Measurements from ENCODE around the gene TOPORS. TPM values are rescaled to one million over a fixed set of nuclear protein-coding genes. Genes with fewer than 3 reads are reported as not detected.
"Not testable (repeated sequence)": the region's sequence is repeated elsewhere in the genome, so short reads cannot be mapped to it uniquely, and the experiment has no call there.

TOPORS gene
- total RNA-seq, 1 donor from 2014 or later: 19.1 TPM

DNA sequence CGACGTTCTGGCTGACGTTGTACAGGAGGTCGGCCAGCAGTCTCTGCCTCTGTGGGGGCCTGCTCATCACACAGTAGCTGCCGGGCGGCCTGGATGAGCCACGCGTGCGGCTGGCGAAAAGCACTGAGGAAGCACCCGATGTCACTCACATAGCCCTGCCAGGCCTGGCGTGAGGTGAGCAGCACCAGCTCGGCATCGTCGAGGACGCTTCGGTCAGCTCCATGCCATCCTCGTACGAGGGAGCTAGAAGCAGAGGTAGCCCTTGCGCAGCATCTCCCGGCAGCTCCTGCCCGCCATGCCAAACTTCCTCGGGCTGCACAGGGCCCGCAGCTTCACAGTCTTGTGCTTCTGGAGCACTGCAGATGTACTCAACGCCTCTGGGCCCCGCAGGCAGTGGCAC lies 14.4 kb upstream of the TOPORS start:
- no peak for DNase-seq (ENCODE audit: extremely low read depth, low read depth, low spot score)

DNA sequence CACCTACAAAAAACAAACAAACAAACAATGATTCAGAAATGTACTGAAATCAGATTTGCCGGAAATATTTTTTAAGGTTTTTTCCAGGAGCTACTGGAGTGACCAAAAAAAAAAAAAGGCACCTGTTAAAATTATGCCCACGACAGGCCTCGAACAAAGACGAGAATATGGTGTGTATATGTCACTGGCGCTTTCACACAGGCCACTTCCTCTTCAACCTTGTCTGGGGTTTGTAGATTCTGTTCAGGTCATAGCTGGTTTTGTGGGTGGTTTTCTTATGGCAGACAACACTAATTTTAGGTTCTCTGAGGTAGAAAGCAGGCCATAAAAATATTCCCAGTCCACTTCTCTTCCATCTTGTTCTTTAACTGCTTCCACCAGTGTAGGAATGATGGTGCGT lies 13.6 kb upstream of the TOPORS start:
- no peak for DNase-seq (ENCODE audit: extremely low read depth, low read depth, low spot score)

DNA sequence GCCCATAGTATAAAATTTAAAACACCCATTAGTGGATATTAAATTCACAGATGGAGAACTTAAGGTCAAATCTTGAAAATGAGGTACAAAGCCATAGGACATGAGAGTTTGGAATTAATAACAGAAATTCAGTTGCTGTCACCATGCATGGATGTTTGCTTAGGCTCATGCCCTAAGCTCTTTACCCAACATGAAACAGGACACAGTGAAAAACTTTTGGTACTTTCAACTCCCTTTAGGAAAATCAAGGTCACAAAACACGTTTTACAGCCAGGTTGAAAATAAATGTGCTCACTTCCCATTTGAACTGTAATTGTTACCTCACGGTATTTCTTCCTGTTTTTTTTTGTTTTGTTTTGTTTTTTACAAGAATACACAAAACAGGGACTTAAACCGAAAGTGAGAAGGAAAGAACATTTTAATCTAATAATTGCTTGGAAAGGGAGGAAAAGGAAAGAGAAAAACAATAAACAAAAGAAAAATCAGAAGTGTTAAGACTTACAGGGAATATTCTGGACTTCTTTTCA lies 6.1 kb upstream of the TOPORS start:
- DNase-seq (ENCODE audit: extremely low read depth, low read depth, low spot score): no peak

DNA sequence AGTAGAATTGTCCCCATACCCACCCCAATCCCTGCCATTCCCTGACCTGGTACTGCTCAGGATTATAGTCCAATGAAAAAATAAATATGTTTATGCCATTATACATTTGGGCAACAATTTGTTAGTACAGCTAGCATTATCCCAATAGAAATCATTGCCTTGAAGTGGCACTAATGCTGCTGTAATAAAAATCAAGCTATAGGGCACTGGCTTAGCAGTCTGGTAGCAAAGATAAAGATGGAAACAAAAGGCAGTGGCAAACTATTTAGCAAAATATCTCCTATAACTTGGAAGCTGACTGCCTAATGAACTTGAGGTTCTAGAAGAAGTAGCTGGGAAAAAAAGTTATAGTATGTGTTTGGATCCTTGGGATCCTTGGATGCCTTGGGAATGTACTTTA lies 2.2 kb upstream of the TOPORS start:
- no peak for DNase-seq (ENCODE audit: extremely low read depth, low read depth, low spot score)

DNA sequence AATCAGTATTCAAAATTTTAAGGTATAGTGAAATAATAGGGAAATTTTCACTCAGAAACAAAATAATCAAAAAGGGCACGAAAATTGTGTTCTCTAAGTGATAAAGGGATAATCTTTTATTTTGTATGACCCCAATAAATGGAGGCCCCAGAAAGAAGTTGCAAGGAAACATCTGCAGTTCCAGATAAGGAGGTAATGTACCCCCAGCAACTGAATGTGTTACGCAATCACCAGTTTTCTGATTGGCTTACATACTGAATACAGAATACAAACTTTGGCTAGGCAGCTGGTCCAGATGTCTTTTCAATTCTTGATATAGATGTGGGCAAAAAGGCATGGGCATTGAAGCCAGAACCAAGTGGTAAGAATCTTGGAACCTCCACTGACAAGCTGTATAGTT lies 1.7 kb upstream of the TOPORS start:
- DNase-seq (ENCODE audit: extremely low read depth, low read depth, low spot score): no peak

DNA sequence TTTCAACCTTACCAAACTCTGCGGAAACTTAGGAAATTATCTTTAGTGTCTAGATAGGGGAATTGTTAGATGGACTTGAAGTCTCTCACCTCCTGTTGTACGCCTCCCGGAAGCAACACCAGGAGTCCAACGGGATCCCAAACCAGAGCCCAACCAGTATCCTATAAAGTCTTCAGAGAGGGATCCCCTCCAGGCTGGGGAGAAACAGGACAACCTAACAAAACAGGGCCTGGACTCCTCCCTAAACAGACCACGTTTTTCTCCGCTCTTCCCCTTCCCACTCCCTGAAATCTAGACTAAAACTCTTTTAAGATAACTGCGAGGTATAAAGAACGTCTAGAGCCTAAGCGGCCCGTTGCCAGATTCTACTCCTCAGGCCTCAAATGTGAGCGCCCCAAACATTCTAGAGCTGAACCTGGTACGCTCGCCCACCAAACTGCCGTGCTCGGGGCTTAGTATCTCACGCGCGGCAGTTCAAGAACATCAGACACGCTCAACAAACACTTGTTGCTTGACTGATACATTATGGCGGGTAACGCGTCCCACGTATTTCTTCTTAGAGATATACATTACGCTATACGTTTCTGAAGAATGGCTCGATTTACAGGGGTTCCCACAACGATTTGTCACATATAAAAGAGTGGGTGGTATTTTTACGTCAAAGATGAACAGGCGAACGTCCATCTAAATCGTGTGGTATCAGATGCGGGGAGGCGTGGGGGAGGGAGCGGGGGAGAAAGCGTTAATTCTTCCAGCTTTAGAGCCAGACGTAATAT lies 922 bp downstream of the TOPORS start:
- no peak for DNase-seq (ENCODE audit: extremely low read depth, low read depth, low spot score)

DNA sequence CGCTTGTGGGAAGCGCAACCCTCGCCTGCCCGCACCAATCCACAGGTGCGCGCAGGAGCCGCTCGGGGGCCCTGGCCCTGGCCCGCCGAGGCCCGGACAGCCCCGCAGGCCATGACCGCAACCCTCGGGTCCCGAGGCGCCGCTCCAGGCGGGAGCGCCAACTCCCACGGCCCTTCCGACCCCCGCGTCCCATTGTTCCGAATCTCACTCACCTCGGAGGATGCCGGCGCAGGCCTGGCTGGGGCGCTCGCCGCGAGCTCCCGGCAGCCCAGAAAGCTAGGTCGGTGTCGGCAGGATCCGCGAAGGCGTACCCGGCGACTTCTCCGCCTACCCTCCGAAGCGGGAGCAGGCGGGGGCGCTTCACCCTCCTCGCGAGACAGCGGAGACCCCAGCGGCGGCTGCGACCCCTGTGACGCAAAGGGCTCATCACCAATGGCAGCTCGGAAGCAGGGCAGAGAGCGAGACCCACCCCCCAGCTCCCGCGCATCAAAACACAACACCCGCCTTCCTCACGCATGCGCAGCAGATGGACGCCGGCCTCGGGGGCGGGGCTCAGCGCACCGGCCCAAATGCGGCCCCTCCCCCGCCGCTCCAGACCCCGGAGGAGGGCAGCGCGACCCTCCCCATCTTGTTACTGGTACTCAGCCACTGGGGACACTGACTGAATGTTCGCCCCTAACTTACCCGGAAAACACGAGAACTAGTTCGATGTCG lies 1.7 kb downstream of the TOPORS start:
- no peak for DNase-seq (ENCODE audit: extremely low read depth, low read depth, low spot score)

DNA sequence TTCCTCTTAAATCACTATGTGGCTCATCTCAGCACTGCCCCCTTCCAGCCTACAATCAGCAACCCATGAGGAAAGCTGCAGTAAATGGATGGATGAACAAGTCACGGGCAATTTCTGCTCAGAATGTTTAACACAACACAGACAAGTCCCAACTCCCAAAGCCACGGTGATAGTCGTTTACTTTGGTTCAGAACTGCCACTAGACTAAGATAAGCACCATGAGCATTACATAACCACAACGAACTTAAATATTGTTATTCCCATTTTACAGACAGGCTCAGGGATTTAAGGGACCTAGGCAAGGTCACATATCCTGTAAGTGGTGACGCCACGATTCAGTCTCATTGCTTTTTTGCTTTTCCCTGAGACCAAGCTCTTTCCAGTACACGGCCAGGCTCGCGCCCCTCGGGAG lies 2.2 kb downstream of the TOPORS start:
- no peak for DNase-seq (ENCODE audit: extremely low read depth, low read depth, low spot score)

DNA sequence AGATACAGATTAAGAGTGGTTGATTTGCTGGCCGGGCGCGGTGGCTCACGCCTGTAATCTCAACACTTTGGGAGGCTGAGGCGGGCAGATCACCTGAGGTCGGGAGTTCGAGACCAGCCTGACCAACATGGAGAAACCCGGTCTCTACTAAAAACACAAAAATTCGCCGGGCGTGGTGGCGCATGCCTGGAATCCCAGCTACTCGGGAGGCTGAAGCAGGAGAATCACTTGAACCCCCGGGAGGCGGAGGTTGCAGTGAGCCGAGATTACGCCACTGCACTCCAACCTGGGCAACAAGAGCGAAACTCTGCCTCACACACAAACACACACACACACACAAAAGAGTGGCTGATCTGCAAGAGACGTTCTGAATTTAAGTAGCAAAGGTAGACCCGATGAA lies 4.2 kb downstream of the TOPORS start:
- not testable (repeated sequence) for DNase-seq (ENCODE audit: extremely low read depth, low read depth, low spot score)

DNA sequence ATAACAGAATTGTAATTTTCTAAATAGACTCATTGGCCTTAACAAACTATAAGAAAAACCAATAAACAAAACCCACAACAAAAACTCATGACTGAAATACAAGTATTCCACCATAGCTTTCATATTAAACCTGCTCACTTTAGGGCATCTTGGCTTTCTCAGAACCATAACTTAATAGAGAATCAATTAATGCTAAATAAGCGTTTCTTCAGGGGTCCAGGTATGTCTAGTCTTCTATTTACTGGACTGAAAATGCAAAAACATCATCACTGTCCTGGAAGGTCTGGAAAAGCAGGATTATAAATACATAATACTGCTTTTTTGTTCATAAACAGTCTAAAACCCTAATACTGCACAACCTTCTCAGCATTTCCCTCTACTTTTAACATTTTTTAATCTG lies 6.5 kb downstream of the TOPORS start:
- DNase-seq (ENCODE audit: extremely low read depth, low read depth, low spot score): no peak

DNA sequence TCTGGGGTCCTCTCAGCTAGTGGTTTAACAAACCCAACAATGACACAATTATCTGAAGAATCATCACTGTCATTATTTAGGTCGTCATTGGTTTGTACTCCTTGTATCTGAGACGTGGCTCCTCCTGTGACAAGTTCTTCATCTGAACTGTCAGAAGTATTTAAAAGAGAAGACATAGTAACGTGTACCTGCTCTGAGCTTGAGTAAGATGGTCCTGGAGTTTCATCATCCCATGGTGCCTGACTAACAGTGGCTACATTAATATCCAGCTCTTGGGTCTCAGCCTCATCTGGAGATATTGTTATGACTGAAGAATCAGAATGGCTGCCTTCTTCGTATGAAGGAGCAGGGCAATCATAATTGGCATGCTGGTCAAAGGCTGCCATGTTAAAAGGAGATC lies 9.3 kb downstream of the TOPORS start:
- DNase-seq (ENCODE audit: extremely low read depth, low read depth, low spot score): no peak

DNA sequence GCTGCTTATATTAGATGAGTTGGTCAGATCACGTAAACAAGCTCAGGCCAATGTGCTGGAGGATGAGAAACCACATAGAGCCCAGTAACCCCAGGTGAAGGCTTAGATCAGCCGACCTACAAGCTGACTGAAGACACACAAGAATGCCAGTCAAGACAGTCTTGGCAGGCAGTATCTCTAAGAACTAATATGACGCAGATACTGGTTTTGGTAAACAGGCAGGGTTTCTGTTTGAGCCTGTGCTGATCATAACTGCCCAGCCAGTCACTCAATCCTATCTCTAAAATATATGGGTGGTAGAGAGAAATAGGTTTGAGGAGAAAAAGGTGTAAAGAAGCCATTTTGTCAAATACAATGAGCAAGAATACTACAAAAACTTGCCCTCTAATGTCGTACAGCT lies 18.6 kb downstream of the TOPORS start:
- no peak for DNase-seq (ENCODE audit: extremely low read depth, low read depth, low spot score)

DNA sequence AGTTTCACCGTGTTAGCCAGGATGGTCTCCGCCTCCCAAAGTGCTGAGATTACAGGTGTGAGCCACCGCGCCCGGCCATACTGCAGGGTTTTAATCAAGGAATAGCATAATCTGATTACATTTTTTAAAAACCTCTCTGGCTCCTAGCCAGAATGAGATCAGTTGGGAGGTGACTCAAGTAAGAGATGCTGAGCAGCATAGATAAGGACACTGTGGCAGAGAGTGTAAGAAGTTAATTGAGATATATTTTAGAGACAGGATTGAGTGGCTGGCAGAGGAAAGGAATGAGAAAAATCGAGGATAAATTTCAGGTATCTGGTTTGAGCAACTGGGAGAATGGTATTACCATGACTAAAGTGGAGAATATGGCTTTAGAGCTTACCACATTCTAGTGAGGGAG lies 19.1 kb downstream of the TOPORS start:
- no peak for DNase-seq (ENCODE audit: extremely low read depth, low read depth, low spot score)

DNA sequence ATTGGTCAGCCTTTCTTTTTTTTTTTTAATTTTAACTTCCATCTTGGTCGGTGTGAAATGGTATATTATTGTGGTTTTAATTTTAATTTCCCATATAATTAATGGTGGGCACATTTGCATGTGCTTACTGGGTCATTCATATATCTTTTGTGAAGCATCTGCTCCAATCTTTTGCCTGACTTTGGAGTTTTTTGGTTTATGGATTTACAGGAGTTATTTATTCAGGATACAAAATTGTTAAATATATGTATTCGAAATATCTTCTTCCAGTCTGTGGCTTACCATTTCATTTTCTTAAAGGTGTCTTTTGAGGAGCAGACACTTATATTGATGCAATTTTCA lies 25.7 kb downstream of the TOPORS start:
- DNase-seq (ENCODE audit: extremely low read depth, low read depth, low spot score): no peak

DNA sequence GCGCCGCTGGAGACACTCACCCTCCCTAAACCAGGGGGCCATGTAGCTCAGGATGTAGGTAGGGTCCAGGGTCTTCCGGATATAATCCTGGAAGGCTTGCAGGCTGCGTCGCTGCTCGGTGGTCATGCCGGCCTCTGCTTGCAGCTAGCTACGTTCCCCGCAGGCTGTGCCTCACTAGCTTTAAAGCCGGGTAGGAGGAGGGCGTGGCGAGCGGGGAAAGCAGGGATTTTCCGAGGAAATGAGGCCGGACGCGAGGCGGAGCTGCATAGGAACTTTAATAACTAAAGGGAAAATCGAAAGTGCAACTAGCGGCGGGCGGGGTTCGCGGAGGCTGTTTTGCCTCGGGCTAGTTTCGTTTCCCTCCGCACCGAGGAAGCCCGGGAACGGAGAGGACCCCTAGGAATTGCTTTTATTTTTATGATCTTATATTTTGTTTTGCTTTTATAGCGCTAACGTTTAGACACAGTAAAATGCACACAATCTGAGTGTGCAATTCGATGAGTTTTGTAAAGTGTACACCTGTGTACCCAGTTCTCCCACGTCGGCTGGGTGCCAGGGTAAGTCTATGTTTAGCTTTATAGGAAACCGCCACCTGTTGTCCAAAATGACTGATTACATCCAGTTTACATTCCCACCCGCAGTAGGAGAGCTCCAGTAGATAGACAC lies 26.2 kb downstream of the TOPORS start, which contains the start of gene RIGI:
RIGI (minus strand) TSS at position 156 of the 666 bp plus-strand sequence; CDS start at position 126, 30 bp downstream.
- DNase-seq (ENCODE audit: extremely low read depth, low read depth, low spot score): peak; percentile 76

DNA sequence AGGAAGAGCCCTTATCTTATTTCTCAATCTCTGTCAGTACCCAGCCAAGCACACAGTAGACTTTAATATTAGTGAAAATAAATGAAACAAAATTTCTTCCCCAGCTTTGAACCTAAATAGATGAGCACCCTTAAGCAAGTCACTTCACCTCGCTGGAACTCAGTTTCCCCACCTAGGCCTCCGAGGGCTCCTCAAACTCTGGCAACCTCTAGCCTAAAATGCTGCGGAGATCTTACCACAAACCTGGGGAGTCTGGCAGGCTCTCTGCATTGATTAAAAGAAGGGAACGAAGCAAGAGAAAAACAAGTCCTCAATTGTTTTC lies 26.7 kb downstream of the TOPORS start:
- no peak for DNase-seq (ENCODE audit: extremely low read depth, low read depth, low spot score)

DNA sequence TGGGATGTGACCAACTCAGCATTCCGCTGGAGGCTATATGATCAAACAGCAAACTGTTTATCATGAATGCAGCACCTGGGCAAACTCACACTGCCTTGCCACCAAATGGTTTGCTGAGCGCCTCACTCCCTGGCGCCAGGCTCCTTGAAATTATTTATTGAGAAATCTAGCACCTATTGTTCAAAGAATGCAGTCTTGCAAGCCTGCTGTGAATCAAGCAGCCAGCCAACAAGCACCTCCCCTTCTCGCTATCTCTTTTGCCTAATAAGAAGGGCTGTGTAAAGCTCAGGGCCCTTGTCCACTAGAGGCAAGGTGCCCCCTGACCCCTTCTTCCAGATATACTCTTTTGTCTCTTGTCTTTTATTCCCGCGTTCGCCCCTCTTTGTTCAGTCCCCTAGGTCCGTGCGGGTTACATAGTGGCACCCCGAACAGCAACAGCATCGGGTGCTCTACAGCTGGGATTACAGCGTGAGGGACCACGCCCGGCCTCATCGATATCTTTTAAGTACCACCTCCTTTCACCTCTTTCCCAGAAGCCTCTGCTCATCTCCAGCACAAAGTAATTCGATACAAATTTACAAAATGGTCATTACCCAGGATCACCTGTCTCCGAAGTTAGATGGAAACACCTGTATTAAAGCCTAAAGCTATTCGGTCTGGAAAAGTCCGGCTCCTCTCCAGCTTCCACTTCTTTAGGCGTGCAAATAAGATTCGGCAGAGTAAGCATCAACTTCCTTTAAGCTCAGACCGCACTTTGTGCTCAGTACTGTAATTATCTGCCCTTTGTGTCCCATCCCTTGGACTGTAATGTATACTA lies 27.3 kb downstream of the TOPORS start:
- no peak for DNase-seq (ENCODE audit: extremely low read depth, low read depth, low spot score)

DNA sequence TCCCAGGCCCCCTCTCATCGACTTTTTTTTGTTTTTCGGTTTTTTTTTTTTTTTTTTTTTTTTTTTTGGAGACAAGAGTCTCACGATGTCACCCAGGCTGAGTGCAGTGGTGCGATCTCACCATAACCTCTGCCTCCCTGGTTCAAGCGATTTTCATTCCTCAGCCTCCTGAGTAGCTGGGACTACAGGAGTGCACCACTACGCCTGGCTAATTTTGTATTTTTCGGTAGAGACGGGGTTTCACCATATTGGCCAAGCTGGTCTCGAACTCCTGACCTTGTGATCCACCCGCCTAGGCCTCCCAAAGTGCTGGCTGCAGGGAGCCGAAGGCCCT lies 27.9 kb downstream of the TOPORS start:
- not testable (repeated sequence) for DNase-seq (ENCODE audit: extremely low read depth, low read depth, low spot score)

DNA sequence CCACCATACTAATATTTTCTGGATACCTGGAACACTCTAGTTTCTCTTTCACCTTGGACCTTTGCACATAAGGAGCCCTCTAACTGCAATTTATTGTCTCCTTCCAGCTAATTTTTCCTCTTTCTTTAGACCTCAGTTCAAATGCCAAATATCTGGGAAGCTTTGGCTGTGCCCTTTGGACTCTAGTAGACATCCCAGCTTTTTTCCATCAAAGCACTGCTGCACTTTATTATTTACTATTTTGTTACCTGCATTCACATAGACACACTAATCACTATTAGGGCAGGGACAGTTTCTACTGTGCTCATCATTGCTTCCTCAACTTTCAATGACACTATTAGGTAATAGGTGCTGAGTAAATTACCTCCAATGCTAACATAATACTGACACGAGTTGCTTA lies 28.5 kb downstream of the TOPORS start:
- DNase-seq (ENCODE audit: extremely low read depth, low read depth, low spot score): no peak

DNA sequence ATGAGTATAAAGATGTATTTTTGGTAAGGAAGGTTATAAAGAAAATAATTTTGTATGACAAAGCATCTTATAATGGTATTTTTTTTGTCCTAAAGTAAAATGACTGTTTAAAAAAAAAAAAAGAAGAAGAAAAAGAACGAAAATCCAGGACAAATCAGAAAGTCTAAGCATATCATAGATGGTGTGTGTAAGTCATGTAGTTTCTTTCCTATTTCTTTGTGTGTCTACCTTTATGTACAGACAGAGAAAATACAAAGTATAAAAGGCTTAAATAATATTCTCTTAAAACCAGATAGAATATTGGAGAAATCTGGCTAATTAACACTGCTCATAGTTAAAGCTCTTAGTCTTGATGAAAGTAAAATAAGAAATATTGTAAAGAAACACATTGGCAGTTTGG lies 34.1 kb downstream of the TOPORS start:
- no peak for DNase-seq (ENCODE audit: extremely low read depth, low read depth, low spot score)

DNA sequence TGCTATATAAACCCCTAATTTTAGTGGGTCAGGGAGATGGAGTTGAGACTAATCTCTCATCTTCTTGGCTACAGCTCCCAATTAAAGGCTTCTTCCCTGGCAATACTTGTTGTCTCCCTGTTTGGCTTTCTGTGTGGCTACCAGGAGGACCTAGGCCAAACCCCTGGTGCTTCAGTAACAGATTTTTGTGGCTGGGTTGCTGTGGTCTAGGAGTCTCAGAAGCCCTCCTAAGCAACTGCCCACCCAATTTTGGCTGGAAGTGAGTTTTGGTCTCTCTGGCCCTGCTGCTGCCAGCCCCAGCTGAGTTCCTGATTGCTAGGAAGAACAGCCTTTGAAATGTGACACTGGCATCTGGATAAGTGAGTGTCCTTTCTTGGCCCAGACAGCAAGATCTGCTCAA lies 36.1 kb downstream of the TOPORS start:
- DNase-seq (ENCODE audit: extremely low read depth, low read depth, low spot score): no peak
